GM21526 (cell line): ENCODE results near the gene HPN.
"Not testable (repeated sequence)": the region's sequence is repeated elsewhere in the genome, so short reads cannot be mapped to it uniquely, and the experiment has no call there.

ENCODE experiments used
- ATAC-seq: cut with Tn5 transposase; IDR thresholded peaks from one replicate; pipeline ENCODE4 v1.9.1; 2021; ENCODE audit warnings: moderate library complexity; ENCODE audit not compliant: unreplicated experiment, low FRiP score

HPN gene

GRCh38 chr19:35008891-35009341 lies 32.6 kb upstream of the HPN start:
- ATAC-seq: no peak

GRCh38 chr19:35009424-35010415 lies 31.8 kb upstream of the HPN start:
- ATAC-seq: no peak

GRCh38 chr19:35011091-35011689 lies 30.3 kb upstream of the HPN start:
- no peak for ATAC-seq

GRCh38 chr19:35011737-35012682 lies 29.5 kb upstream of the HPN start:
- ATAC-seq: no peak

DNA sequence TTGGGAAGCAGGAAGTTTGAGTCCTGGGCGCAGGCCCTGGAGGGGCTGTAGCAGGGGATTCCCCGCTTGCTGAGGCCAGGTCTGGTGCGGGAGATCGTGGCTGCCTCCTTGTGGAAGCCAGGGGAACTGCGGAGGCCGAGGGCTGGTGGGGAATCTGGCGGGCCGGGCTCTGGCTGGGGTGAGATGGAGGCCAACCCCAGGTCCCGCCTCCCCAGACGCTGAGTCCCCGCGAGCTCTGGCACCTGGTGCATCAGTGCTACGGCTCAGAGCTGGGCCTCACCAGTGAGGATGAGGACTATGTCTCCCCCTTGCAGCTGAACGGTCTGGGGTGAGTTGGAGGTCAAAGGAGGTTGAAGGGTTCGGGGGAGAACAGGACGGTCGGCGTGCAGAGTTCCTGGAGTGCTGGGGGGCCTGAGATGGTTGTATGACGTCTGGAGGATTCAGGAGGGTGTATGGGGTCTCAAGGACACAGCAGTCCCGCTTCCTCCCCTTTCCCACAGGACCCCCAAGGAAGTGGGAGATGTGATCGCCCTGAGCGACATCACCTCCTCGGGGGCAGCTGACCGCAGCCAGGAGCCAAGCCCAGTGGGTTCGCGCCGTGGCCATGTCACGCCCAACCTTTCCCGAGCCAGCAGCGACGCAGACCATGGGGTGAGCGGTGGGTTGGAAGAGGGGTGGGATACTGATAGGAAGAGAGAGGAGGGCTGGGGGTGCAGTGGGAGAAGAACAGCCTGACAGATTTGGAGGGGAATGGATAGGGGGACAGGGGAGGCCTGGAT lies 28.3 kb upstream of the HPN start:
- no peak for ATAC-seq

DNA sequence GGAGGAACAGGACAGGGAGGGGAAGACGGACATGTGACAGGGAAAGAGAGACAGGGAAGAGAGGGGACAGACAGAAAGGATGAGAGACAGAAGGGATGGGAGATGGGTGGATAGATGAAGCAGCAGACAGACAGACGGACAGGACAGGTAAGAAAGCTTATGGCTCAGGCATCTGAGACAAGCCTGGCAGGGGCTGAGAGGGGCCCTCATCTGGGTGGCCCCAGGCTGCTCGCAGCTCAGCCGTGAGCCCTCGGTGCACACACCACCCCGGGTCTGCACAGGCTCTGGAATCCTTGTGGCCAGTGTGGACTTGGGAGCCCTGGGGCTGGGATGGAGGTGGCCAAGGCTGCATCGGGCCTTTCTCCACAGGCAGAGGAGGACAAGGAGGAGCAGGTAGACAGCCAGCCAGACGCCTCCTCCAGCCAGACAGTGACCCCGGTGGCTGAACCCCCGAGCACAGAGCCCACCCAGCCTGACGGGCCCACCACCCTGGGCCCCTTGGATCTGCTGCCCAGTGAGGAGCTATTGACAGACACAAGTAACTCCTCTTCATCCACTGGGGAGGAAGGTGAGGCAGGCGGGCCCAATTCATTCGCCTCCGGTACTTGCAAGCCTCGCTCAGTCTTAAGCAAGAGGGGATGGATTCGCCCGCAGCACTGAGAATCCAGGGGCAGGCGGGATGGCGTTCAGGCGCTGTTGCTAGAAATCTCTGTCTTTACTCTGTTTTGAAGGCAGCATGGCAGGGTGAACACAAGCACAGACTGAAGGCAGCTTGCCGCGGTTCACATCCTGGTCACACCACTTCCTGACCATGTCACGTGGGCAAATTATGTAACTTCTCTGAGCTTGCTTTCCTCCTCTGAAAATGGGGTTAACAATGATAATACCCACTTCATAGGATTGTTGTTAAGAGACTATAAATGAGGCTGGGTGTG lies 27.4 kb upstream of the HPN start:
- ATAC-seq: no peak

DNA sequence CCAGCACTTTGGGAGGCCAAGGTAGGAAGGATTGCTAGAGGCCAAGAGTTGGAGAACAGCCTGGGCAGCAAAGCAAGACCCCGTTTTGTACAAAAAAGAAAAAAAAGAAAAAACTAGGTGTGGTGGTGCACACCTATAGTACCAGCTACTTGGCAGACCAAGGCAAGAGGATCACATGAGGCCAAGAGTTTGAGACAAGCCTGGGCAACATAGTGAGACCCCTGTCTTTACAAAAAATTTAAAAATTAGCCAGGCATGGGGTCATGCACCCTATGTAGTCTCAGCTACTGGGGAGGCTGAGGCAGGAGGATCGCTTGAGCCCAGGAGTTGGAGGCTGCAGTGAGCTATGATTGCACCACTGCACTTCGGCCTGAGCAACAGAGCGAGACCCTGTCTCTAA lies 26.7 kb upstream of the HPN start:
- ATAC-seq: not testable (repeated sequence)

DNA sequence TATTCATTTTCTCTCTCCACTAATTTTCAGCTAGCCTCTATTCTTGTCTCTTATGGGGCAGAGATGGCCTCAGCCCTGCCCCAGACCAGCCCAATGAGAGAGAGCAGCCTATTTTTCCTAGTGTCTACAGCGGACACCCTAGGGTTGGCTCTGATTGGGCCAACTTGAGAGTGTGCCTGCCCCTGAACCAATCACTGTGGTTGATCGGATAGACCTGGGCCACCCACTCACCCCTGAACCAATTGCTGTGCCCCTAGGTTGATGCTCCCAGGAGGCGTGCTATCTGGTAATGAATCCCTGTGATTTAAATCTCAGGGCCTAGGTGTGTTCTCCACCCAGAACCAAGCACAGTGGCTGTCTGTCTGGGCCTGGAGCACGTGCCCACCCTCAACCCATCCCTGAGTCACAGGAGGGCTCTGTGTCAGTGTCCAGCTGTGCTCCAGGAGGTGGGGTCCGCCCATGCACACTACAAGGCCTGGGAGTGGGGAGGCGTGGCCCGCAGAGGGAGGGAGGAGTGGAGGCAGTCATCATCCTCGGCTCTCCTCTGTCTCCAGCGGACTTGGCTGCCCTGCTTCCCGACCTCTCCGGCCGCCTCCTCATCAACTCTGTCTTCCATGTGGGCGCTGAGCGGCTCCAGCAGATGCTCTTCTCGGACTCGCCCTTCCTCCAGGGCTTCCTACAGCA lies 26.1 kb upstream of the HPN start:
- no peak for ATAC-seq

GRCh38 chr19:35015954-35016351 lies 25.6 kb upstream of the HPN start:
- ATAC-seq: no peak

- no peak for ATAC-seq
Observed at GRCh38 chr19:35017507-35017906, 24.0 kb upstream of the HPN start.

DNA sequence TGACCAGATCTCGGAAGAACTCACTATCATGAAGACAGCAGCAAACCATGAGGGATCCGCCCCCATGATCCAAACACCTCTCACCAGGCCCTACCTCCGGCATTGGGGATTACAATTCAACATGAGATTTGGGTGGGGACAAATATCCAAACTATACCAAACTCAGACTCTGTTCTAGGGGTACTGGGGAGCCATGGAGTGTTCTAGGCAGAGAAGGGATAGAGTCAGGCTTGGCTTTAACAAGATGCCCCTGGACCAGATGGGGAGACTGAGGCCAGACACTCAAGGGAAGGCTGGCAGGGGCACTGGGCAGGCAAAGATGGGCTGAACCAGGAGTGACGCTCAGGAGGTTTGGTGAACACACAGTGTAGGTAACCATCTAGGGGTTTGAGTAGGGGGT lies 23.1 kb upstream of the HPN start:
- no peak for ATAC-seq

- no peak for ATAC-seq
Observed at GRCh38 chr19:35019144-35019543, 22.4 kb upstream of the HPN start.

GRCh38 chr19:35021016-35021415 lies 20.5 kb upstream of the HPN start:
- ATAC-seq: no peak

DNA sequence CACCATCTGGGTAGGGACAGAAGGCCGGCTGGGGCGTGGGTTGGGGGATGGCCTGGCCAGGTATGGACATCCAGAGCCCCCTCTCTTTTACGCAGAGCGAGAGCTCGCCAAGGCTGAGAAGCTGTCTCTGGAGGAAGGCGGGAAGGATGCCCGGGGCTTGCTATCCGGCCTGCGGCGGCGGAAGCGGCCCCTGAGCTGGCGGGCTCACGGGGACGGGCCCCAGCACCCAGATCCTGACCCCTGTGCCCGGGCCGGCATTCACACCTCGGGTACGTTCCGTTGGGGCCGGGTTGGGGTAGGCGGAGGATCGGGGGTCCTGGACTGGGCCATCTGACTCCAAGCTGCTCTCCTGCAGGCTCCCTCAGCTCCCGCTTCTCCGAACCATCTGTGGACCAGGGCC lies 19.9 kb upstream of the HPN start:
- no peak for ATAC-seq

GRCh38 chr19:35022460-35022859 lies 19.1 kb upstream of the HPN start:
- ATAC-seq: no peak

DNA sequence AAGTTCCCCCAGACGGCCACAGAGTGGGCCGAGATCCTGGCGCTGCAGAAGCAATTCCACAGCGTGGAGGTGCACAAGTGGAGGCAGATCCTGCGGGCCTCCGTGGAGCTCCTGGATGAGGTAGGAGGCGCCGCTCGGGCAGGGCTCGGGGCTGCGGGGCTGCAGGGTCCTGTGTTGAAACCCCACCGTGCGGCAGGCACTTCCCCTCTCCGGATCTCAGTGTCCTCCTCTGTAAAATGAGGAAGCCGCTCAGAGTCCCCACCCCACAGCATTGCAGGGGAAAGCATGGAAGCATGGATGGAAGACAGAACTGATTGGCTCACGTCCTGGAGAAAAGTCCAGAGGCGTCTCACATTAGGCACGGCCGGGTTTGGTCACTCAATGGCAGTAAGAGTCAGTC lies 18.1 kb upstream of the HPN start:
- no peak for ATAC-seq

- no peak for ATAC-seq
Observed at GRCh38 chr19:35024095-35024494, 17.4 kb upstream of the HPN start.

- no peak for ATAC-seq
Observed at GRCh38 chr19:35025969-35026368, 15.6 kb upstream of the HPN start.
